ENCODE measurements around the gene PNLIPRP2.
A peak's percentile ranks its signal among the peaks of the same experiment; 100 is the strongest.

PNLIPRP2 gene

GRCh38 chr10:116686632-116687031 is 65.9 kb downstream of the PNLIPRP2 start:
- DNase-seq = no peak

GRCh38 chr10:116687633-116688032 is 66.9 kb downstream of the PNLIPRP2 start:
- DNase-seq = no peak

- DNase-seq = peak; percentile 53
Measured at GRCh38 chr10:116688241-116688711, 67.5 kb downstream of the PNLIPRP2 start.

GRCh38 chr10:116688741-116689495 is 68.2 kb downstream of the PNLIPRP2 start:
- DNase-seq = no peak

- DNase-seq = no peak
Measured at GRCh38 chr10:116689744-116690143, 69.0 kb downstream of the PNLIPRP2 start.

GRCh38 chr10:116690356-116691322 is 69.9 kb downstream of the PNLIPRP2 start:
- peak; percentile 22 for DNase-seq

- DNase-seq = no peak
Measured at GRCh38 chr10:116691635-116692034, 70.9 kb downstream of the PNLIPRP2 start.

GRCh38 chr10:116692225-116692624 is 71.5 kb downstream of the PNLIPRP2 start:
- DNase-seq = no peak

- no peak for DNase-seq
Measured at GRCh38 chr10:116694243-116694926, 73.6 kb downstream of the PNLIPRP2 start.

Data from fibroblast of skin of scalp (primary cell).